ENCODE measurements around the gene GLYR1. TPM values are rescaled to one million over a fixed set of nuclear protein-coding genes. Genes with fewer than 3 reads are reported as not detected.

The GLYR1 gene
- polyA plus RNA-seq, 1 donor (not counting 4 experiments of a cell fraction or from before 2014, with no cell fraction given): 42.6 TPM

DNA sequence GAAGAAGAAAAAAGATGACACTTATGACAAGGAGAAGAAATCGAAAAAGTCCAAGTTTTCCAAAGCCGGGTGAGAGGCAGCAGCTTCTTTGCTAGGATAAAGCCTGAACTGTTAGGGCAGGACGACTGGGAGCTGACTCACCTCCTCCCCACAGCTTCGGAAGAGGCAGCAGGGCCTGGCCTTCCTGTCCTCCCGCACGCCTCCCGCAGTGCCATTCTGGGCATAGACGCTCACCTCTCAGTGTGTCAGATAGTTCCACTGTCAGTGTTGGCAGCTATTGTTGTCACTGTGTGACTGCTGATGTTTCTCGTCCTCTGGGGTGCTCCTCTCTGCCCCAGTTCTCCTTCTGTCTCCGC lies 12.8 kb upstream of the GLYR1 start:
- no peaks in the 10 kb centered on the region for H3K27me3 ChIP-seq (ENCODE audit: control insufficient read depth, extremely low read depth, insufficient read depth, low read length)
- peaks cover 13% of the 10 kb centered on the region for H3K4me1 ChIP-seq (ENCODE audit: control insufficient read depth, extremely low read depth, insufficient read depth, low read length)
- DNase-seq (ENCODE audit: low read depth, low spot score): no peak
- peak overlapping the region; percentile 35 for H3K4me2 ChIP-seq (ENCODE audit: control insufficient read depth, extremely low read depth, insufficient read depth, low read depth, low read length)
- H3K36me3 ChIP-seq (ENCODE audit: control insufficient read depth in 2 of 2, extremely low read depth in 1 of 2, insufficient read depth in 2 of 2, low read length in 2 of 2): peaks cover 27 to 62% of the 10 kb centered on the region in 2 experiments
- TF ChIP-seq EZH2 (IDR thresholded peaks at IDR 0.05; ENCODE audit: low read length): no peak
- TF ChIP-seq CTCF (optimal IDR thresholded peaks at IDR 0.05 in 1 of 3, IDR thresholded peaks at IDR 0.05 in 1 of 3, conservative IDR thresholded peaks at IDR 0.05 in 1 of 3; ENCODE audit: extremely low read depth in 1 of 3, insufficient read depth in 2 of 3, low read length in 3 of 3): no peak
- H3K79me2 ChIP-seq (ENCODE audit: control insufficient read depth, insufficient read depth, low read length): peaks cover 55% of the 10 kb centered on the region
- no peaks in the 10 kb centered on the region for H3K9me3 ChIP-seq (ENCODE audit: control insufficient read depth, low read depth, low read length)
- no peak overlapping the region for H3K9ac ChIP-seq (ENCODE audit: control insufficient read depth, extremely low read depth, insufficient read depth, low read length)
- H3K9me1 ChIP-seq (ENCODE audit: control insufficient read depth, extremely low read depth, insufficient read depth, low read length): no peaks in the 10 kb centered on the region
- dilution Hi-C loops (cut with MboI; ENCODE audit: extremely low pct_ligation_motif_present, low sequenced_read_pairs): no loop called here
- FAIRE-seq: no peak
- no peak overlapping the region for H3K4me3 ChIP-seq (ENCODE audit: control insufficient read depth in 2 of 3, extremely low read depth in 1 of 3, insufficient read depth in 2 of 3, low read depth in 1 of 3, low read length in 3 of 3)
- H4K20me1 ChIP-seq (ENCODE audit: control insufficient read depth, extremely low read depth, insufficient read depth, low read length): no peaks in the 10 kb centered on the region
- no peak overlapping the region for H2AFZ ChIP-seq (ENCODE audit: control insufficient read depth, low read length)
- H3K27ac ChIP-seq (ENCODE audit: control insufficient read depth, insufficient read depth, low read length): peak overlapping the region; percentile 19

DNA sequence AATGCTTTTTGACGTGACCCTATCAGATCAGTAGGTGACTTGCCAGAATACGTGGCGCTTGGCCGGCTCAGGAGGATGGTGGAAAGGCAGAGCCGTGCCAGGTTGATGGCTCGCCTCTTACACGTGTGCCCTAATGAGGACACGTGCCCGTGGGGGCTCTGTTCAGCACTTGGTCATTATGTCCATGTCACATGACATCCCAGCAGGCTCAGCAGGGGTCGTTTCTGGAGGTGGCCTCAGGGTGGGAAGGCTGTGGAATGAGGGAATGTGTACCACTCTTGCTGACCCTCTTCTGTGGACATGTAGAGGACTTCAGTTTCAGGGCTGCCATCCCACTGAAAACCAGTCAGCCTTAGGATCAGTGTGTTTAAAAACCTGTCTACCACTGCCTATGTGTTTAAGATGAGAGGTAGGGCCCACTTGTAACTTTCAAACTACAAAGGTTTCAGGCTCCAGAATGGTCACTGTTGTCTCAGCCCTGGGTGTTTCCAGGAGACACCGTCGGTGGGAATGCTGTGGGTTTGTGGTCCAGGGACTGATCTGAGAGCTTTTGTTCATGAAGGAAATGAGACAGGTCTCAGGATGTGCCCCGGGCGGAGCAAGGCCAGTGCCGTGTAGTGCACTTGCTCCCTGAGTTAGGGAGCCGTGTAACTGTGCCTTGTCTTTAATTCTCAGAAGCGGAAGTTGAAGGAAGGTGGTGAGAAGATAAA lies 12.3 kb upstream of the GLYR1 start:
- FAIRE-seq (no peak), DNase-seq (ENCODE audit: low read depth, low spot score) (no peak)
- H3K27ac ChIP-seq (ENCODE audit: control insufficient read depth, insufficient read depth, low read length): peak overlapping the region; percentile 19
- no peak overlapping the region for H3K9ac ChIP-seq (ENCODE audit: control insufficient read depth, extremely low read depth, insufficient read depth, low read length)
- peaks cover 50% of the 10 kb centered on the region for H3K79me2 ChIP-seq (ENCODE audit: control insufficient read depth, insufficient read depth, low read length)
- H3K27me3 ChIP-seq (ENCODE audit: control insufficient read depth, extremely low read depth, insufficient read depth, low read length): no peaks in the 10 kb centered on the region
- dilution Hi-C loops (cut with MboI; ENCODE audit: extremely low pct_ligation_motif_present, low sequenced_read_pairs): no loop called here
- no peaks in the 10 kb centered on the region for H3K9me3 ChIP-seq (ENCODE audit: control insufficient read depth, low read depth, low read length)
- peaks cover 13% of the 10 kb centered on the region for H3K4me1 ChIP-seq (ENCODE audit: control insufficient read depth, extremely low read depth, insufficient read depth, low read length)
- H3K36me3 ChIP-seq (ENCODE audit: control insufficient read depth in 2 of 2, extremely low read depth in 1 of 2, insufficient read depth in 2 of 2, low read length in 2 of 2): peaks cover 27 to 62% of the 10 kb centered on the region in 2 experiments
- no peak overlapping the region for H2AFZ ChIP-seq (ENCODE audit: control insufficient read depth, low read length)
- H4K20me1 ChIP-seq (ENCODE audit: control insufficient read depth, extremely low read depth, insufficient read depth, low read length): no peaks in the 10 kb centered on the region
- no peak for TF ChIP-seq EZH2 (IDR thresholded peaks at IDR 0.05; ENCODE audit: low read length)
- TF ChIP-seq CTCF (optimal IDR thresholded peaks at IDR 0.05 in 1 of 3, IDR thresholded peaks at IDR 0.05 in 1 of 3, conservative IDR thresholded peaks at IDR 0.05 in 1 of 3; ENCODE audit: extremely low read depth in 1 of 3, insufficient read depth in 2 of 3, low read length in 3 of 3): no peak
- no peak overlapping the region for H3K4me3 ChIP-seq (ENCODE audit: control insufficient read depth in 2 of 3, extremely low read depth in 1 of 3, insufficient read depth in 2 of 3, low read depth in 1 of 3, low read length in 3 of 3)
- H3K9me1 ChIP-seq (ENCODE audit: control insufficient read depth, extremely low read depth, insufficient read depth, low read length): no peaks in the 10 kb centered on the region
- H3K4me2 ChIP-seq (ENCODE audit: control insufficient read depth, extremely low read depth, insufficient read depth, low read depth, low read length): peak overlapping the region; percentile 35
